HFF-Myc (cell line): ENCODE data around the gene MDH1.
"Not testable (repeated sequence)": the region's sequence is repeated elsewhere in the genome, so short reads cannot be mapped to it uniquely, and the experiment has no call there.

Source experiments
- DNase-seq: peaks from one replicate; pipeline ENCODE4 v3.0.0-alpha.2; 2011; ENCODE audit warnings: low read depth; ENCODE audit errors: extremely low read depth
- H3K4me3 ChIP-seq: replicated peaks from 2 replicates; pipeline ENCODE4 v1.5.1; 2011; ENCODE audit warnings: low read depth, mild to moderate bottlenecking, control low read depth, low read length
- TF ChIP-seq, protein P1 (sequence below): IDR thresholded peaks from 2 replicates; pipeline ENCODE4 v1.5.1; 2012; ENCODE audit warnings: mild to moderate bottlenecking, low read depth, low read length, control low read depth; ENCODE audit errors: missing control alignments

Gene MDH1

DNA sequence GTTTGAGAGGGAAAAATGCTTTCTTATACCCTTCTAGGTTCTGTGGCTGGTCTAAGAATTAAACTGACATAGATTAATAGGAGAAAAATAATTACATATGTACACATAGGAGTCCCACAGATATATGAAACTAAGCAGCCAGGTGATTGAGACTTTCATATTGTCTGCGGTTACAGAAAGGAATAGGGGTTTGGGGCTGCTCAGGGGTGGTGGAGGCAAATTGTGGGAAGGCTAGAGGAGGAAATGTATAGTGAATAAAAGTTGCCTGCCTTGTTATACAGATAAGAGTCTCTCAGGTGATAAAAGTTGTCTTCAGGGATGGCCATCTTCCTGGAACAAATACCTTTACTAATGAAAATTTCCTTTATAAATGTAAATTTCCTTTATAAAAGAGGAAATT is 28.6 kb downstream of the MDH1 start:
- DNase-seq, result no peak
- TF ChIP-seq, protein P1, sequence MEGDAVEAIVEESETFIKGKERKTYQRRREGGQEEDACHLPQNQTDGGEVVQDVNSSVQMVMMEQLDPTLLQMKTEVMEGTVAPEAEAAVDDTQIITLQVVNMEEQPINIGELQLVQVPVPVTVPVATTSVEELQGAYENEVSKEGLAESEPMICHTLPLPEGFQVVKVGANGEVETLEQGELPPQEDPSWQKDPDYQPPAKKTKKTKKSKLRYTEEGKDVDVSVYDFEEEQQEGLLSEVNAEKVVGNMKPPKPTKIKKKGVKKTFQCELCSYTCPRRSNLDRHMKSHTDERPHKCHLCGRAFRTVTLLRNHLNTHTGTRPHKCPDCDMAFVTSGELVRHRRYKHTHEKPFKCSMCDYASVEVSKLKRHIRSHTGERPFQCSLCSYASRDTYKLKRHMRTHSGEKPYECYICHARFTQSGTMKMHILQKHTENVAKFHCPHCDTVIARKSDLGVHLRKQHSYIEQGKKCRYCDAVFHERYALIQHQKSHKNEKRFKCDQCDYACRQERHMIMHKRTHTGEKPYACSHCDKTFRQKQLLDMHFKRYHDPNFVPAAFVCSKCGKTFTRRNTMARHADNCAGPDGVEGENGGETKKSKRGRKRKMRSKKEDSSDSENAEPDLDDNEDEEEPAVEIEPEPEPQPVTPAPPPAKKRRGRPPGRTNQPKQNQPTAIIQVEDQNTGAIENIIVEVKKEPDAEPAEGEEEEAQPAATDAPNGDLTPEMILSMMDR, result no peak

DNA sequence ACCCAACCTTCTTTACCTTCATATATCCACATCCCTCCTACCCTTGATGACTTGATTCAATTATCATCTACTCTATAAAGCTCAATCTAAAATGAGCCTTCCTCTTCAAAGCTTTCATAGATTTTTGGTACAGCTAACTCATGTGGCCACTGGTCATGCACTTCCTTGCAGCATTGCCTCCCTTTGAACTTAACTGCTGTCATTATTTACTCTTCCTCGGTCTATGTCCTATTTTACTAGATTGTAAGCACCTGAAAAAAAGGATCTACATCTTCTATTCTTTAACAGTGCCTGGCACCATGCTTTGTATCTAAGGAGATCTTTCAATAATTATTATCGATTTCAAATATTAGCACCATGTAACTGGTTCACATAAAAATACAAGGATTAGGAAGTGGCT is 30.6 kb downstream of the MDH1 start:
- no peak for DNase-seq
- no peak overlapping the region for H3K4me3 ChIP-seq
- TF ChIP-seq, protein P1, result no peak

More for the DNA sequence above, 28.6 kb downstream of the MDH1 start:
- no peak overlapping the region for H3K4me3 ChIP-seq

DNA sequence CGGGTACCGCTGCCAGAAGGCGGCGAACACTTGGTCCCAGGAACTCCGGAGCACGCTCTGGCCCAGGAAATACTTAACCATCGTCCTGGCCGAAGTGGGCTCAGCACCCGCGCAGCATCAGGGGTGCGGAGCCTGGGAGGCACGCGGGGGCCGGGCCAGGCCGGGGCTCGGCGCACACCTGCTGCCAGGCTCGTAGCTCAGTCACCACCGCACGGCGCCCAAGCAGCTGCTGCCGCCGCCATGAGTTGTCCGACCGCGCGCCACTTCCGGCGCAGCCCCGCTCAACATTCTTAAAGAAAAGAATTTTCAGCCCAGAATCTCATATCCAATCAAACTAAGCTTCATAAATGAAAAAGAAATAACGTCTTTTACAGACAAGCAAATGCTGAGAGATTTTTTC is 34.0 kb downstream of the MDH1 start:
- TF ChIP-seq, protein P1, result no peak
- no peak for DNase-seq
- H3K4me3 ChIP-seq, result no peak overlapping the region

DNA sequence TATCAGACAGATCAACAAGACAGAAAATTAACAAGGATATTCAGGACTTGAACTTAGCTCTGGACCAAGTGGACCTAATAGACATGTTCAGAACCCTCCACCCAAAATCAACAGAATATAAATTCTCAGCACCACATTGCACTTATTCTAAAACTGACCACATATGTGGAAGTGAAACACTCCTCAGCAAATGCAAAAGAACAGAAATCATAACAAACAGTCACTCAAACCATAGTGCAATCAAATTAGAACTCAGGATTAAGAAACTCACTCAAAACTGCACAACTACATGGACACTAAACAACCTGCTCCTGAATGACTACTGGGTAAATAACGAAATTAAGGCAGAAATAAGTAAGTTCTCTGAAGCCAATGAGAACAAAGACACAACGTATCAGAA is 35.0 kb downstream of the MDH1 start:
- DNase-seq, H3K4me3 ChIP-seq: not testable (repeated sequence)

DNA sequence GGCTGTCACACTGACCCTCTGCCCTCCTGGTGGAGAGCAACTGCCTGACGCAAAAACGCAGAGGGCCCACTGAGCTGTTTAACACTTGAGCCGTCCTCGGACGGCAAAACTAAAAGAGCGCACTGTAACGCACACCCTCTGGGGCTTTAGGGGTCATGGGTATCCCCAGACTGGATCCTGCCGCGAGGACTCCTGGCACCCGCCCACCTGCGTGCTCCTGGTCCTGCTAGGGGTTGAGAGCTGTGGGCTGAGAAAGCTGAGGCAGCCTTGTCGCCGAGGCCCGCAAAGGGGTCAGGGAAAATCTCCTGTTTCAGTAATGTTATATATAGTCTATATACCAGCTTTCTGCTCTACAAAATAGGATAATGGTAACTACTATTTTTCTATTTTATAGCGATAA is 39.1 kb downstream of the MDH1 start:
- DNase-seq, result no peak
- TF ChIP-seq, protein P1, result no peak
- no peak overlapping the region for H3K4me3 ChIP-seq

DNA sequence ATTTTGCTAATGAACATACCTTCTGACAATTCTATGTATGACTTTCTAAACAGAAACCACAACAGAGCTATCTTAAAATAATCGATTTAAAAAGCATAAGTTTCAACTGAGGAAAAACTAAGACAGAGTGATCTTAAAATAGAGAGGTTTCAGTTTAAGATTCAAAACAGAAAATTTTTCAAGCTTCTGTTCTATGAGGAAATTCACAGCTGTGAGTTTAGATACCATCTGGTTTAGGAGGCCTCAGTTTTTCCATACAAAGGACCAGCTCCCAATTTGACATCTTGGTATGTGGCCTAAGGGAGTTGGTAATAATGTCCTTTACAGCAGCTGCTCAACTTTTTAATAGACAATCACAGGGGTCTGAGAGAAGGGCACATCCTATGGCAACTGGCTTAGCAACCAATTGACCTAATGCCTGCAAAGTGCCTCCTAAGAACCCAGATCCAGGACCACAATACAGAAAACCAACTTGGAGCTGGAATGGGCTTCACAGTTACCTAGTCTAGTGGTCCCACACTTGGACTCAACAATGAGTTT is 39.7 kb downstream of the MDH1 start:
- no peak for DNase-seq

DNA sequence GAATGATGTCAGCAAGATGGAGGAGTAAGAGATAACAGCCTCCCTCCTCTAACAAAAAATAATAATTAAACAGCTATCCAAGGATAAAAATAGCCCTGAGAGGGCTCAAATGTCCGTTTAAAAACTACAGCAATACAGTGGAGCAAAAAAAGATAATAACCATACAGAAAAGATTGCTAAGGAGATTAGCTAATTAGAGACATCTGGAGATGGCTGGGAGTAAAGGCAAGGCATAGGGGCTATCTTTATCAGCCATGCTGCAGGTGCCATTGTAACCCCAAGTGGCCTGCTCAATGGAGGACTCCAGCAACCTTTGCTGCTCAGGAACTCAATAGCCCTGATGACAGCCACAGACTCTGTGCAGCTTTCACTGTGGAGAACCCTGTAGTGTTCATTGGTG is 42.7 kb downstream of the MDH1 start:
- H3K4me3 ChIP-seq, result no peak overlapping the region
- no peak for DNase-seq
- TF ChIP-seq, protein P1, result no peak

More for the DNA sequence above, 39.7 kb downstream of the MDH1 start:
- TF ChIP-seq, protein P1, result no peak
- H3K4me3 ChIP-seq, result no peak overlapping the region

DNA sequence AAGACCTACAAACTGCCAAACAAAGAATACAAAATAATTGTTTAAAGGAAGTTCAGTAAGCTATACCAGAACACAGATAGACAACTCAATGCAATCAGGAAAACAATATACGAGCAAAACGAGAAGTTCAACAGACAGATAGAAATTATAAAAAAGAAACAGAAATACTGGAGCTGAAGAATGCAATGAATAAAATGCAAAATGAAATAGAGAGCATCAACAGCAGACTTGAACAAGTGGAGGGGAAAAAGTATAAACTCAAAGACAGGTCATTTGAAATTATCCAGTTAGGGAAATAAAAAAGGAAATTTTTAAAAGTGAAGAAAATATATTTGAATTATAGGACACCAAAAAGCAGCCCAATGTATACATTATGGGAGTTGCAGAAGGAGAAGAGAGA is 43.6 kb downstream of the MDH1 start:
- no peak overlapping the region for H3K4me3 ChIP-seq
- no peak for DNase-seq
- TF ChIP-seq, protein P1, result no peak
